SU-DHL-6 (cell line): Measurements from ENCODE around the gene BIN1.

ENCODE experiments used
- EZH2phosphoT487 ChIP-seq: fragments of 200-600 bp; sonication (generic), shearing (Covaris generic); conservative IDR thresholded peaks from 2 replicates; pipeline ENCODE4 v1.6.1; 2018; ENCODE audit warnings: mild to moderate bottlenecking, antibody characterized with exemption, low read length, moderate library complexity, mixed read lengths
- TF ChIP-seq, protein P1 (sequence below): fragments of 200-600 bp; sonication (generic); IDR thresholded peaks from one replicate; pipeline ENCODE4 v1.5.1; 2017; ENCODE audit warnings: antibody characterized with exemption, mild to moderate bottlenecking, low read length, moderate library complexity; ENCODE audit not compliant: insufficient read depth, poor library complexity, severe bottlenecking

DNA sequence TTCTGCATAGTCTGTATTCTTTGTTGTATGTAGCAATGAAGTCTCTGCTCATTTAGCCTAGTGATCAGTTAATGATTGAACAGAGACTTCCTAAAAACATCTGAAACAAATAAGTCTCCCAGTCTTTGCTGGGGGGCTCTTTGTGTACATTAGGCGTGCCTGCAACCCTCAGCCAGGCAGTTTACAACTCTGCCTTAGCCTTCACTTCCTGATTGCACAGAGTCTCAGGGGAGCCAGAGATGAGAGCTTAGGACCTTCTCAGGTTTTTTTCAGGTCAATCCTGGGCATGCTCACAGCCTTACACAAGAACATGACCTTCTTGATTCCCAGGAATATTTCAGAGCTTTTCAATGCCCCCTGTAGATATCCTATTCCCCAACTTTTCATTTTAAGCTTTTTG lies 44.0 kb upstream of the BIN1 start:
- TF ChIP-seq, protein P1, sequence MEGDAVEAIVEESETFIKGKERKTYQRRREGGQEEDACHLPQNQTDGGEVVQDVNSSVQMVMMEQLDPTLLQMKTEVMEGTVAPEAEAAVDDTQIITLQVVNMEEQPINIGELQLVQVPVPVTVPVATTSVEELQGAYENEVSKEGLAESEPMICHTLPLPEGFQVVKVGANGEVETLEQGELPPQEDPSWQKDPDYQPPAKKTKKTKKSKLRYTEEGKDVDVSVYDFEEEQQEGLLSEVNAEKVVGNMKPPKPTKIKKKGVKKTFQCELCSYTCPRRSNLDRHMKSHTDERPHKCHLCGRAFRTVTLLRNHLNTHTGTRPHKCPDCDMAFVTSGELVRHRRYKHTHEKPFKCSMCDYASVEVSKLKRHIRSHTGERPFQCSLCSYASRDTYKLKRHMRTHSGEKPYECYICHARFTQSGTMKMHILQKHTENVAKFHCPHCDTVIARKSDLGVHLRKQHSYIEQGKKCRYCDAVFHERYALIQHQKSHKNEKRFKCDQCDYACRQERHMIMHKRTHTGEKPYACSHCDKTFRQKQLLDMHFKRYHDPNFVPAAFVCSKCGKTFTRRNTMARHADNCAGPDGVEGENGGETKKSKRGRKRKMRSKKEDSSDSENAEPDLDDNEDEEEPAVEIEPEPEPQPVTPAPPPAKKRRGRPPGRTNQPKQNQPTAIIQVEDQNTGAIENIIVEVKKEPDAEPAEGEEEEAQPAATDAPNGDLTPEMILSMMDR = no peak
- TF ChIP-seq EZH2phosphoT487 = no peak
